LHCN-M2 (cell line): ENCODE data around the gene MACROH2A1. TPM values are rescaled to one million over a fixed set of nuclear protein-coding genes. Genes with fewer than 3 reads are reported as not detected.

Source experiments
- DNase-seq: peaks from one replicate; pipeline ENCODE4 v3.0.0-alpha.2; 2012; ENCODE audit warnings: low read depth
- total RNA-seq: library from RNA; depleted of rRNA; stranded (reverse); fragments of >200 nt; gene quantifications from 2 replicates; pipeline ENCODE4 v1.2.3, GENCODE V29; 2014

Gene MACROH2A1
- total RNA-seq, 1 experiment from 2014 or later: 175 TPM

GRCh38 chr5:135319458-135319857, 79.6 kb downstream of the MACROH2A1 start:
- no peak for DNase-seq

- DNase-seq: no peak
Observed at GRCh38 chr5:135318924-135319323, 80.1 kb downstream of the MACROH2A1 start.

GRCh38 chr5:135318037-135318436, 81.0 kb downstream of the MACROH2A1 start:
- DNase-seq: no peak

GRCh38 chr5:135317286-135317685, 81.7 kb downstream of the MACROH2A1 start:
- no peak for DNase-seq

GRCh38 chr5:135315386-135315785, 83.6 kb downstream of the MACROH2A1 start:
- no peak for DNase-seq

GRCh38 chr5:135313946-135314345, 85.1 kb downstream of the MACROH2A1 start:
- no peak for DNase-seq

- no peak for DNase-seq
Observed at GRCh38 chr5:135313405-135313804, 85.6 kb downstream of the MACROH2A1 start.

GRCh38 chr5:135312255-135312935, 86.6 kb downstream of the MACROH2A1 start:
- DNase-seq: no peak

GRCh38 chr5:135310328-135310989, 88.6 kb downstream of the MACROH2A1 start:
- peak; percentile 76 for DNase-seq

- no peak for DNase-seq
Observed at GRCh38 chr5:135309391-135310327, 89.4 kb downstream of the MACROH2A1 start.

GRCh38 chr5:135308752-135309151, 90.3 kb downstream of the MACROH2A1 start:
- peak; percentile 62 for DNase-seq

GRCh38 chr5:135308245-135308644, 90.8 kb downstream of the MACROH2A1 start:
- DNase-seq: peak; percentile 68

GRCh38 chr5:135307143-135307903, 91.7 kb downstream of the MACROH2A1 start:
- no peak for DNase-seq

- DNase-seq: no peak
Observed at GRCh38 chr5:135306557-135306956, 92.5 kb downstream of the MACROH2A1 start.

- DNase-seq: peak; percentile 14
Observed at GRCh38 chr5:135304352-135305221, 94.4 kb downstream of the MACROH2A1 start.

GRCh38 chr5:135303582-135304173, 95.4 kb downstream of the MACROH2A1 start:
- DNase-seq: no peak

- DNase-seq: no peak
Observed at GRCh38 chr5:135296900-135297816, 101.9 kb downstream of the MACROH2A1 start.

GRCh38 chr5:135295852-135296251, 103.2 kb downstream of the MACROH2A1 start:
- DNase-seq: no peak

GRCh38 chr5:135294793-135295192, 104.2 kb downstream of the MACROH2A1 start:
- no peak for DNase-seq
